SHP77 (cell line): ENCODE results near the gene CNIH2.
"Not testable (repeated sequence)": the region's sequence is repeated elsewhere in the genome, so short reads cannot be mapped to it uniquely, and the experiment has no call there.

Source experiments
- DNase-seq, 2 experiments: peaks; one replicate each; lab custom pipeline; 2025; lab: John Stamatoyannopoulos, UW

CNIH2 gene

GRCh38 chr11:66291706-66292542, 13.9 kb downstream of the CNIH2 start, which contains the start of gene TMEM151A:
TMEM151A (plus strand) TSS chr11:66291894; CDS start chr11:66292014, 120 bp downstream.
- DNase-seq = peak in 1 of 2 experiments; percentile 55

DNA sequence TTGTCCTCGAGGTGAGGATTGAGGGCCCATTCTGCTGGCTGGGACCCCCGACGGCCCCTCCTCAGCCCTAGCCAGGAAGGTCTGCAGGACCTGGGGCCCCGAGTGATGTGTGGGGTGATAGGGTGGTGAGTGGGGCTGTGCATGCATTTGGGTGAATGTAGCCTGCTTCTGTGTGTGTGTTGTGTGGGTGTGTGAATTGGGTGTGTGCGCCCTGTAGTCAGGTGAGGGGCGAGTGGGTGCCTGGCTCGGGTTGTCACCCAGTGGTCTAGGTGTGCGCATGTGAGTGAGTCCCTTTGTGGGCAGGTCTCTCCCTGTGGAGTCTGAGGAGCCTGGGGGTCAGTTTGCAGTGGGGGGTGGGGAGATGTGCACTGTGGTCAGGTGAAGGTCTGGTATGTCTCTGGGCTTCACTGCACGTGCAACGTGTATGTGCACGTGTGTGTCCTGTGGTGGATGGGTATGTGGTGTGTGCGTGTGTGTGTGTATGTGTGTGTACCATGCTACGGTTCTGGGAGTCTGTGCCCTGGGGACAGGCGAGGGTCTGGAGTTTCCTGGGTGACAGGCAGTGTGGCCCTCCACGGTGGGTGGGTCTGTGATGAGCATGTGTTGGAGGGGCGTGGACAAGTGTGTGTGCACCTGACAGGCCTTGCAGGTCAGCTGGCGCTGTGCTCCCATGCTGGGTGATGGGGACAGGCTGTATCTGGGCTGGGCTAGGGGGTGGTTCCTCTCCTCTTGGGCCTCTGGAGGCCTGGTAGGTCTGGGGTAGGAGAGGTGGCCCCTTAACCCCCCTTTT, 14.8 kb downstream of the CNIH2 start:
- no peak for DNase-seq

DNA sequence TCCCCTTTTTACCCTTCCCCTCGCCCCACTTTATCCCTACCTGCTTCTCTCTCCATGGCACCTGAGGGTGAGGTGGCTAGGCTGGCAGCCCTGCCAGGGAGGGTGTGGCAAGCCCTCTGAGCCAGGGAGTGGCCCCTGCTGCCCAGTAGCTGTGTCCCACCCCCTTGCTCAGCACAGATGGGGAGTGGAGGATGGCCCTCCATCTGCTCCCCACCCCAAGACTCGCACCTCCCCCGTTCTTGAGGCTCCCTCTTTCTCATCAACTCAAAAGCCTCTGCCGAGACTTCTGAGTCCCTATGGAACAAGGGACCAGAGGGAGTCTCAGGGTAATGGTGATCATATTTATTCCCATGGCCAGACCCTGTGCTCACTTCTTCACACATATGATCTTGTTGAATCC, 15.4 kb downstream of the CNIH2 start:
- no peak for DNase-seq

- no peak for DNase-seq
Observed at GRCh38 chr11:66293777-66294625, 16.0 kb downstream of the CNIH2 start.

DNA sequence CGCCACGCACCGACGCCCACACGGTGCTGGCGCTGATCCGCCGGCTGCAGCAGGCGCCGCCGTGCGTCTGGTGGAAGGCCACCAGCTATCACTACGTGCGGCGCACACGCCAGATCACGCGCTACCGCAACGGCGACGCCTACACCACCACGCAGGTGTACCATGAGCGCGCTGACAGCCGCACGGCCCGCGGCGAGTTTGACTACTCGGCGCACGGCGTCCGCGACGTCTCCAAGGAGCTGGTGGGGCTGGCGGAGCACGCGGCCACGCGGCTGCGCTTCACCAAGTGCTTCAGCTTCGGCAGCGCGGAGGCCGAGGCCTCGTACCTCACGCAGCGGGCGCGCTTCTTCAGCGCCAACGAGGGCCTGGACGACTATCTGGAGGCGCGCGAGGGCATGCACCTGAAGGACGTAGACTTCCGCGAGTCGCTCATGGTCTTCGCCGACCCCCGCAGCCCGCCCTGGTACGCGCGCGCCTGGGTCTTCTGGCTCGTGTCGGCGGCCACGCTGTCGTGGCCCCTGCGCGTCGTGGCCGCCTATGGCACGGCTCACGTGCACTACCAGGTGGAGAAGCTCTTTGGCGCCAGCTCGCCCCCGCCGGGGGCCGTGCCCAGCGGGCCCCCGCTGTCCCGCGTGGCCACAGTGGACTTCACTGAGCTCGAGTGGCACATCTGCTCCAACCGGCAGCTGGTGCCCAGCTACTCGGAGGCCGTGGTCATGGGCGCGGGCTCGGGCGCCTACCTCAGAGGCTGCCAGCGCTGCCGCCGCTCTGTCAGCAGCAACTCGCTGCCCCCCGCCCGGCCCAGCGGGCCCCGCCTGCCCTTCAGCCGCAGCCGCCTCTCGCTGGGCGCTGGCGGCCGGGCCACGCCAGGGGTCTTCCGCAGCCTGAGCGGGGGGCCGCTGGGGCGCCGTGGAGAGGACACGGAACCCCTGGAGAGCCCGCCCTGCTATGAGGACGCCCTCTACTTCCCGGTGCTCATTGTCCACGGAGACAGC, 16.9 kb downstream of the CNIH2 start:
- DNase-seq = no peak

- DNase-seq = no peak
Observed at GRCh38 chr11:66297610-66298009, 19.6 kb downstream of the CNIH2 start.

DNA sequence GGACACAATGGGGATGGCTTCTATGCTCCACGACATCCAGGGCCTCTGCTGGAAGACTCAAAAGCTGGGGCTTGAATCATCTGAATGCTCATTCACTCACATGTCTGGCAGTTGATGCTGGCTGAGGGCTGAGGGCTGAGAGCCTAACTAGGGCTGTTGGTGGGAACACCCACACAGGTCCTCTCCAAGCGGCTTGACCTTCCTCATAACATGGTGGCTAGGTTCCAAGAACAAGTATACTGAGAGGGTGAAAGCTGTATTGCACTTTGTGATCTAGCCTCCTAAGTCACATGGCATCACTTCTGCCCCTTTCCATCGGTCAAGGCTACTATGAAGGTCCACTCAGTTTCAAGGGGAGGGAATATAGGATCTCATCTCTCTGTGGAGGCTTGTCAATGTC, 21.2 kb downstream of the CNIH2 start:
- no peak for DNase-seq

DNA sequence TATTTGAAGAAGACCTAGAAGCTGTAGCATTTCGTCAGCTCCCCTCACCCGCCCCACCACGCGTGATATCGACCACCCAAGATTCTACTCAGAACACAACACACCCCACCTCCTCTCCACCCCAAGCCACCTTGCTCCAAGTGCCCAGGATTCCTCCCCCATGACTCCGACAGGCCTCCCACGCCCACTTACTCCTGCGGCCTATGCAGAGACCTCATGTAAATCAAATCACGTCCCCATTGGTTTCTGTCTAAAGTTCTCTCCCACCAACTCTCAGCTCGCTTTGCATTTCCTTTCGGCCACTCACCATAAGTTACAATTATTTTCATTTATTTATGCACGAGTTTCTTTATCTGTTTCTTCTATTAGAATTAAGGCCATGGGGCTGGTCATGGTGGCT, 24.7 kb downstream of the CNIH2 start:
- DNase-seq = no peak

DNA sequence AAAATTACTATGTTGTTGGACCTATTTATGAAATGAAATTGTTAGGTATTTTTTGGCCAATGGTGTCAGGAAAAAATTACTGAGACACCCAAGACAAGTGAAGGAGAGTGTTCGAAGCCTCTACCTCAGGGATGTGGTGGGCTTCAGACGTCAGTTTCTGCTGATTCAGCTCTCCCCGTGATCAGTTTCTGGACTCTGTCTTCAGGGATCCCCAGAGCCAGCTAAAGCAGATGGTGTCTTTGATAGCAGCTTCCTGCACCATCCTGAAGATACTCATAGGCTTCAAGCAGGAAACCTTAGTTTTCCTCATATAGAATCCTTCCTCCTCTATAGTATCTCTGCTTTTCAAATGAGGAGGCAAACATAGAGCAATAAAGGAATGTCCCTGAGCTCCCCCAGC, 31.5 kb downstream of the CNIH2 start:
- no peak for DNase-seq

DNA sequence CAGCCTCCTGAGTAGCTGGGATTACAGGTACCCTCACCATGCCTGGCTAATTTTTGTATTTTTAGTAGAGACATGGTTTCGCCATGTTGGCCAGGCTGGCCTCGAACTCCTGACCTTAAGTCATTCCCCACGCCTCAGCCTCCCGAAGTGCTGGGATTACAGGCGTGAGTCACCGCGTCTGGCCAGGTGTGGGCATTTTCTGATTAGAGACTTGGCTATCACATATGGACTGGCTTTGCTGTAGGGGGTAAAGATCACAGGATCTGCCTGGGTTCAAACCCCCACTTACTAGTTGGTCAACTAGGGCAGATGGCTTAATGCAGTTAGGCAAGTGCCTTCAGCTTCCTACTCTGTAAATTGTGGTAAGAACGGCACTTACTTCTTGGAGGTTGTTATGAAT, 32.3 kb downstream of the CNIH2 start:
- no peak for DNase-seq

- DNase-seq = not testable (repeated sequence)
Observed at GRCh38 chr11:66310803-66311440, 32.9 kb downstream of the CNIH2 start.

DNA sequence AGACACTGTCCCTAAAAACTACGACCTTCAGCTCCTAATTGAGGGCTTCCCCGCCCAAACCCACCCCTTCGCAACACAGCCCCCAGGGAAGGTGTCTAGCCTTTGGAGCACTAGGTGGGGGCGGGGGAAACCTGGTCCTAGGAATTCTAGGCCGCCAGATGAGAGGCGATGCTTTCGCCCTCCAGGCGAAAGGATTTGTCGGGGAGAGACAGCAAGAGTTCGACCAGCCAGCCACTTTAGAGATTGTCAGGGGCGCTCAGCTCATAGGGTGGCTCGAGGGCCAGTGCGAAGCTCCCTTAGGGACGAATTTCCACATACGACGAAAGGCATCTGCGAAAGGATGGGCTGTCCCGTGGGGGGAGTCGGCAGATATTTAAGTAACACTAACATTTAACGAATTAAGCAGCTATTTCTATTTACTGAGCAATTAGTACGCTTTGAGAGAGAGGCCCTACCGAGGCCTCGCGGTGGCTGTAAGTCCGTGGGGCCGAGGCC, 33.5 kb downstream of the CNIH2 start:
- peak in 1 of 2 experiments; percentile 68 for DNase-seq

GRCh38 chr11:66311965-66312548, 34.1 kb downstream of the CNIH2 start:
- peak; percentile 95 to 96 for DNase-seq

GRCh38 chr11:66312549-66313320, 34.8 kb downstream of the CNIH2 start:
- peak; percentile 97 to 99 for DNase-seq

DNA sequence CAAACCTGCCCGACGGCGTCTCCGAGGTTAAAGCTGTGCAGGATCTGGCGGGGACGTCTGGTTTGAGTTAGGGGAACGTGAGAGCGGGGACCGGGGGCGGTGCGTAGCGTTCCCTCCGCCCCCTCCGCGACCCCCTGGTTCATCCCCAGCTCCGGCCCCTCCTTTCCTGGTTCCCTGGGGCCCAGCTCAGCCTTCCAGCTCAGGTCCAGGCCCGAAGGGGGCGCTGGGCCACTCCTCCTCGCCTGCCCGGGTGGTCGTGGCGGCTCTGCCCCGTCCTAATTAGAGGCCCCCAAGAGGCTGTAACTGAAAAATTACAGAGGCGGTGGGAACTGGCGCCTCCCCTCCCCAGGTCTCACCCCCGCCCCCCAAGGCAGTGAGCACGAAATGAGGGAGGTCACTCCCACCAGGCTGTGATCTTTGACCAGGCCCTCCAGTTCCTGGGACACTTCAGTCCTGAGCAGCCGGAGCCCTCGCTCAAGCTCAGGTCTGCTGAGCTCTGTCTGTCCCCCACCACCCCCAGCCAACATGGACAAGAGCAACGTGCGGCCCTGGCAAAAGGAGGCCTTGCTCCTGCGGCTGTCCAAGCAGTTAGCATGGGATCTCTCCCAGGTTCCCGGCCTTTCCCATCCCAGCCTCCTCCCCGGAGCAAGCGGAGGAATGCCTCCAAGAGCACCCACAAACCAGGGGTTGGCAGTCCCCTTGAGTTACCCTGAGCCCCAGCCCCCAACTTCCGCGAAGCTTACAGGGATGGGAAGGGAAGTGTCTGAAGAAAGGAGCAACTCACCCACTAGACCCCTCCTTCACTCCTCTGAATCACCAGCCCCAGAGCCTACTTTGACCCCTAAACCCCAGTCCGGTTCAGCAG, 35.6 kb downstream of the CNIH2 start:
- no peak for DNase-seq

- no peak for DNase-seq
Observed at GRCh38 chr11:66314186-66314501, 36.2 kb downstream of the CNIH2 start.

GRCh38 chr11:66314561-66315497, 36.9 kb downstream of the CNIH2 start:
- DNase-seq = no peak
